Measurements from ENCODE around the gene SCYL2.
"Not testable (repeated sequence)": the region's sequence is repeated elsewhere in the genome, so short reads cannot be mapped to it uniquely, and the experiment has no call there.

Gene SCYL2

DNA sequence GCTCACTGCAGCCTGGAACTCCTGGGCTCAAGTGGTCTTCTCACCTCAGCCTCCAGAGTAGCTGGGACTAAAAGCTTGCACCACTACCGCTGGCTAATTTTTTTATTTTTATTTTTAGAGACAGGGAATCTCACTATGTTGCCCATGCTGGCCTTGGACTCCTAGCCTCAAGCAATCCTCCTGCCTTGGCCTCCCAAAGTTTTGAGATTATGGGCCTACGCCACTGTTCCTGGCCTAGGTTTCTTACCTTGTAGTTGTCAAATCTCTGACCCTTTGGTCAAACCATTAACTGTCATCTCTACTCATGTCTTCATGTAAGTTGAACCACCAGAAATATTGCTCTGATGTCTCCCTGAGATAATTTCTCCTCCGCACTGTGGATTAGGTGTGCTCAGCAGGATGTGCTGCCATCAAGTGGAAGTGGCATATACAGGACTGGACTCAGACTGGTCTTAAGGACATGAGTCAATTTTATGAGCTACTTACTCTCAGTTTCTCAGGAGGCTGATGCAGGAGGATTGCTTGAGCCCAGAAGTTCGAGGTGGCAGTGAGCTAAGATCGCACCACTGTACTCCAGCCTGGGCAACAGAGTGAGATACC, 37.8 kb upstream of the SCYL2 start:
- H3K27me3 ChIP-seq: no peaks in the 10 kb centered on the region
- no peak overlapping the region for H3K27ac ChIP-seq
- peaks cover 0 to 2% (median 1%) of the 10 kb centered on the region in 4 donors for H3K4me1 ChIP-seq
- intact Hi-C loops (cut with DNase I; ENCODE audit: low total_unique reads): no loop called here
- H3K9me3 ChIP-seq: no peaks in the 10 kb centered on the region
- DNase-seq: no peak
- H3K4me3 ChIP-seq: no peak overlapping the region
- H3K36me3 ChIP-seq: peaks cover 13 to 19% (median 19%) of the 10 kb centered on the region in 3 donors
- TF ChIP-seq, protein P1, sequence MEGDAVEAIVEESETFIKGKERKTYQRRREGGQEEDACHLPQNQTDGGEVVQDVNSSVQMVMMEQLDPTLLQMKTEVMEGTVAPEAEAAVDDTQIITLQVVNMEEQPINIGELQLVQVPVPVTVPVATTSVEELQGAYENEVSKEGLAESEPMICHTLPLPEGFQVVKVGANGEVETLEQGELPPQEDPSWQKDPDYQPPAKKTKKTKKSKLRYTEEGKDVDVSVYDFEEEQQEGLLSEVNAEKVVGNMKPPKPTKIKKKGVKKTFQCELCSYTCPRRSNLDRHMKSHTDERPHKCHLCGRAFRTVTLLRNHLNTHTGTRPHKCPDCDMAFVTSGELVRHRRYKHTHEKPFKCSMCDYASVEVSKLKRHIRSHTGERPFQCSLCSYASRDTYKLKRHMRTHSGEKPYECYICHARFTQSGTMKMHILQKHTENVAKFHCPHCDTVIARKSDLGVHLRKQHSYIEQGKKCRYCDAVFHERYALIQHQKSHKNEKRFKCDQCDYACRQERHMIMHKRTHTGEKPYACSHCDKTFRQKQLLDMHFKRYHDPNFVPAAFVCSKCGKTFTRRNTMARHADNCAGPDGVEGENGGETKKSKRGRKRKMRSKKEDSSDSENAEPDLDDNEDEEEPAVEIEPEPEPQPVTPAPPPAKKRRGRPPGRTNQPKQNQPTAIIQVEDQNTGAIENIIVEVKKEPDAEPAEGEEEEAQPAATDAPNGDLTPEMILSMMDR (IDR thresholded peaks at IDR 0.05): no peak

DNA sequence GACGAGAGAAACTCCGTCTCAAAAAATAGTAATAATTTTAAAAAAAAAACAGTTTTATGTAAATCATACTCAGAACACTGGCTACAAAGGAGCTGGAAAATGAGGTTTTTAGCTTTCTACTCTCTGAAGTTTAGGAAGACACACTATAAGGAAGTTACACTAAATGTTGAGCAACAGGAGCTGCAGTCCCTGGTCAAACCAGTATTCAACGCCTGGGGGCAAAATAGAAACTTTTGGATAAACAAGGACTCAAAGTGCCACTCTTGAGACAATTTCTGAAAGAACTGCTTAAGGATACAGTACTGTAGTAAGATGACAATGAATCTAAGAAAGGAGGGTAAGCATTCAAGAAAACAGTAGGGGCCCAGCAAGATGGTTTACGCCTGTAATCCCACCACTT, 37.1 kb upstream of the SCYL2 start:
- TF ChIP-seq, protein P1 (IDR thresholded peaks at IDR 0.05): no peak
- H3K27me3 ChIP-seq: no peaks in the 10 kb centered on the region
- no peak for DNase-seq
- peaks cover 7 to 13% (median 11%) of the 10 kb centered on the region in 3 donors for H3K36me3 ChIP-seq
- peaks cover 0 to 7% (median 6%) of the 10 kb centered on the region in 4 donors for H3K4me1 ChIP-seq
- no peaks in the 10 kb centered on the region for H3K9me3 ChIP-seq
- intact Hi-C loops (cut with DNase I; ENCODE audit: low total_unique reads): loop anchor here (10.0 kb wide), 1 partner anchor 325 kb away; no protein-coding TSS in a partner anchor
- H3K27ac ChIP-seq: no peak overlapping the region
- no peak overlapping the region for H3K4me3 ChIP-seq

DNA sequence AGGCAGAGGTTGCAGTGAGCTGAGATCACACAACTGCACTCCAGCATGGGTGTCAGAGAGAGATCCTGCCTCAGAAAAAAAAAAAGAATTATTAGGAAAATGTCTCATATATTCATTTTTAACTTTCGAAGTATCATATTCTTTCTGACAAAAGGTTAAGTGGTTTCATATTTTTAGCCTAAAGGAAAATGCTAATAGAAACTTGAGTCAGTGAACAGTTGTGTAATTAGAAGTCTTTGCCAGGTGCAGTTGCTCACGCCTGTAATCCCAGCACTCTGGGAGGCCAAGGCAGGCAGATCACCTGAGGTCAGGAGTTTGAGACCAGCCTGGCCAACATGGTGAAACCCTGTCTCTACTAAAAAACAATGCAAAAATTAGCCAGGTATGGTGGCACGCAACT, 35.1 kb upstream of the SCYL2 start:
- H3K27me3 ChIP-seq, H3K9me3 ChIP-seq, H3K4me1 ChIP-seq, H3K4me3 ChIP-seq, H3K27ac ChIP-seq, H3K36me3 ChIP-seq, DNase-seq: not testable (repeated sequence)
- intact Hi-C loops (cut with DNase I; ENCODE audit: low total_unique reads): loop anchor here (10.0 kb wide), 1 partner anchor 323 kb away; no protein-coding TSS in a partner anchor

DNA sequence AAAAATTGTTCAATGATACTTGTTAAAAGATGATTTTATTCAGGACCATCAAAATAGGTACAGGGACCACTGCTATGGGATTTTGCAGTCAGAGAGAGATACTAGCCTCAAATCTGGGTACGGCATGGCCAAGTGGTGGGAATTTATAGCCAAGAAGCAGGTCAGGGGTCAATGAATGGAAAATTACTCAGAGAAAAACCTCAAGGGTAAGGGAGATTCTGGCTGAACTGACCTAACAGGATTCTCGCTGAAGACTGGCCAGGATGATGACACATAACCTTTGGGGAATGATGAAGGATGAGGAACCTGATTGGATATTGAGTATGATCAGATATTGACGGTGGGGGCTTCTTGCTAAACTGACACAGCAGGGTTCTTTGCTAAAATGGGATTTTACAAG, 32.8 kb upstream of the SCYL2 start:
- Histone ChIP-seq H3K36me3 (no peaks in the 10 kb centered on the region), H3K4me1 (peaks cover 0 to 7% (median 6%) of the 10 kb centered on the region in 4 donors), H3K4me3 (no peak overlapping the region), H3K27me3 (no peaks in the 10 kb centered on the region), H3K27ac (no peak overlapping the region), H3K9me3 (no peaks in the 10 kb centered on the region)
- TF ChIP-seq, protein P1 (IDR thresholded peaks at IDR 0.05): no peak
- no peak for DNase-seq
- intact Hi-C loops (cut with DNase I; ENCODE audit: low total_unique reads): loop anchor here (10.0 kb wide), 1 partner anchor 321 kb away; no protein-coding TSS in a partner anchor

DNA sequence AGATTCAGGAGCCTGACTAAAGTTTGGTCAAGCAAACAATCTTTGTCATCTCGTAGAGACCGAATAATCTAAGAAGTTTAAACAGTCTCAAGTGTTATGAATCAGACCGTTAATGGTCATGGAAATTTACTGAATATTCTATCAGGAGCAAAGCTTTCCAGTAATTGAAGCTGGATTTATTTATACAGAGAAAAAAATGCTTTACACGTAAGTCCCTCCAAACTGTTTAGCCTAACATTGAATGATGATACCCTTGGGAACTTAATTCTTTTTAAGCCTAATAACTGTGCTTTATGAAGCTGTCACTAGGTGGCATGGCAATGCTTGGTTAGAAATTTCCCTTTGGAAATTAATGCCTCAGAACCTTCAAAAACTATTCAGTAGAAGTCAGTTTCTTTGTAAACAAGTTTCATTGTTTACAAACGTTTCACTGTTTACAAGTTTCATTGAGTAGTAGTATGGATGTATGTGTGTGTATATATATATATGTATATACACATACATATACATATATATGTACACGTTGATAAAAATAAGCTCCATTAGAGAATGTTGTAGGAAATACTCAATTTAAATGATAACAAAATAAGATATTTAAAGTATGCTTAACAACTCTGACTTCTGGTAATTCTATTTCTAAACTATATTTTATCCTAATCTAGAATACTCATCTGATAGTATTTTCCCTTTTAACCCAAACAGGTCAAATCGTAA, 32.2 kb upstream of the SCYL2 start:
- Histone ChIP-seq H3K4me3 (no peak overlapping the region), H3K4me1 (peaks cover 0 to 7% (median 6%) of the 10 kb centered on the region in 4 donors), H3K36me3 (no peaks in the 10 kb centered on the region), H3K9me3 (no peaks in the 10 kb centered on the region), H3K27ac (no peak overlapping the region), H3K27me3 (no peaks in the 10 kb centered on the region)
- intact Hi-C loops (cut with DNase I; ENCODE audit: low total_unique reads): loop anchor here (10.0 kb wide), 1 partner anchor 320 kb away; no protein-coding TSS in a partner anchor
- no peak for DNase-seq
- TF ChIP-seq, protein P1 (IDR thresholded peaks at IDR 0.05): peak; percentile 68 to 72

DNA sequence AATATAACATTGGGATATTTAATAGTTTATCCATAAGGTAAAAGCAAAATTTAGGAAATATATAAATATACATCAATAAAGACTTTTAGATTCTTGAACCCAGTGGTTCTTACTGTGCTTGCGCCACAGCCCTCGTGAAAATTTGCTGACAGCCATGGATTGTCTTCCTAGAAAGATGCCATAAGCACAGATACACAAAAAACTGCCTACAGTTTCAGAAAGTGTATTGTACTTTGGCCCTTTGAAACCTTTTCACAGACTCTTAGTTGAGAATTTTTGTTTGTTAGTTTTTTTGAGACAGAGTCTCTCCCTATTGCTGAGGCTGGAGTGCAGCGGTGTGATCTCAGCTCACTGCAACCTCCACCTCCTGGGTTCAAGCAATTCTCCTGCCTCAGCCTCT, 28.2 kb upstream of the SCYL2 start:
- H3K27me3 ChIP-seq: no peaks in the 10 kb centered on the region
- intact Hi-C loops (cut with DNase I; ENCODE audit: low total_unique reads): loop anchor here (10.0 kb wide), 1 partner anchor 316 kb away; no protein-coding TSS in a partner anchor
- H3K27ac ChIP-seq: no peak overlapping the region
- H3K9me3 ChIP-seq: no peaks in the 10 kb centered on the region
- peaks cover 0 to 7% (median 6%) of the 10 kb centered on the region in 4 donors for H3K4me1 ChIP-seq
- H3K4me3 ChIP-seq: no peak overlapping the region
- TF ChIP-seq, protein P1 (IDR thresholded peaks at IDR 0.05): no peak
- no peak for DNase-seq
- no peaks in the 10 kb centered on the region for H3K36me3 ChIP-seq
